ENCODE measurements around the gene FURIN.

The FURIN gene

GRCh38 chr15:90857337-90857736 is 11.1 kb upstream of the FURIN start:
- H3K4me1 Mint-ChIP-seq (ENCODE audit: low read depth), result peaks cover 56% of the 10 kb centered on the region
- H3K27me3 Mint-ChIP-seq, result no peaks in the 10 kb centered on the region
- intact Hi-C loops (cut with micrococcal nuclease), result no loop called here
- peaks cover 19% of the 10 kb centered on the region for H3K36me3 Mint-ChIP-seq (ENCODE audit: low read depth)
- no peak overlapping the region for H3K4me3 Mint-ChIP-seq
- no peak overlapping the region for H3K27ac Mint-ChIP-seq
- H3K9me3 Mint-ChIP-seq, result no peaks in the 10 kb centered on the region

DNA sequence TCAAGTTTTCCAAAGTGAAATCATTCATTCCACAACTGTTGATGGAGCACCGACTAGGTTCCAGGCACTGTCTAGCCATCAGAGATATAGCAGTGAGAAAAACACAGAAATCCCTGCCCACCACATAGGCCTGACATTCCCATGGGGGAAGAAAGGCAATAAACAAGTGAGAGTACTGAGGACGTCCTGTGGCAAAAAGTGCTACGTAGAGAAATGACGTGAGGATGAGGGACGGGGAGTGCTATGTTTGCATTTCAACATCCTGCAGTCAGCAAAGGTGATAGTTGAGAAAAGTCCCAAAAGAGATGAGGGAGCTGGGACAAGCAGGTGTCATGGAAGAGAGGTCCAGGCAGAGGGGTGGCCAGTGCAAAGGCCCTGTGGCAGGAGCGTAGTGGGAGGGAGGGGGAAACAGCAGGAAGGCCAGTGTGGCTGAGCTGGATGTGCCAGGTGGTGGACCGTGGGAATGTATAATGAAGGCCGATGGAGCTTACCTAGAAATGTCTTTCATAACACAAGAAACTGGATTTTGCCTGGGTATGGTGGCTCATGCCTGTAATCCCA is 10.4 kb upstream of the FURIN start:
- Mint-ChIP-seq H3K27ac (no peak overlapping the region), H3K27me3 (no peaks in the 10 kb centered on the region), H3K4me1 (ENCODE audit: low read depth) (peaks cover 56% of the 10 kb centered on the region), H3K36me3 (ENCODE audit: low read depth) (peaks cover 18% of the 10 kb centered on the region), H3K9me3 (no peaks in the 10 kb centered on the region), H3K4me3 (no peak overlapping the region)
- intact Hi-C loops (cut with micrococcal nuclease), result no loop called here

DNA sequence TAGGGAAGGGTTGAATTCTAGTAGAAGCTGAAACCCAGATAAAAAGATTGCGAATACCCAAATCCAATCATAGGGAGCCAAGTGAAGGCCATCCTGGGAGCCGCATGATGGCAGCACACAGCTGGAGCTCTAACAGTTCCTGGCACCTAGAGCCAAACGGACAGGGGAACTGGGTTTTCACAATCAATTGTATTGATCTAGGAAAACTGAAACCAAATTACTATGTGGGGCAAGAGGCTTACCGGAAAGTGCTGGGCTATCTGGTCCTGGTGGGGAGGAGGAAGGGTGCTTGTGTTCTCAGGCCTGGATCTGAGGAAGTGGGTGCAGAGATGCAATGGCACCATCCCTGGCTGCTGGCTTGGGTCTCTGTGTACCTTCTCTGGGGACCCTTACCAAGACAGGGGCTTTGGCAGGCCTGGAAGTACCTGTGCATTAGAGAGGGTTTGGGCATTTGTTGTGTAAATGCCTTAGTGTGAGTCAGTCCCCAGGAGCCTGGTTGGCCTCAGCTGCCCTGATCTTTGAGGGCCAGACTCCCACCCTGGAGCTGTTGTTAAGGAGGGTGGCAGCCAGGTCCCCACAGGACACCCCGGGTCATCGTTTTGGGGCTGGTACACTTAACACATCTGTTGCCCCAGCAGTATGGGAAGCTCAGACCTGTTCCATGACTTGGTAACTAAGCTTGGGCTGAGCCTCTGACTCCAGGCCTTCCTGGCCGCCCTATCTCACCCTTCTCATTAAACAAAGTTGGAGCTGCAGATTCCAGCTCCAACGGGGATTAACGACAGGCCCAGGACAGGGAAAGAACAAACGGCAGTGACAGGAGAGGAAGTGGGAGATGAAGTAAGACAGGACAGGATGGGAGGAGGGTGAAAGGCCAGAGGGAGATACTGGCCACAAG is 8.9 kb upstream of the FURIN start:
- Mint-ChIP-seq H3K27ac (peak overlapping the region; percentile 76), H3K4me3 (no peak overlapping the region)

DNA sequence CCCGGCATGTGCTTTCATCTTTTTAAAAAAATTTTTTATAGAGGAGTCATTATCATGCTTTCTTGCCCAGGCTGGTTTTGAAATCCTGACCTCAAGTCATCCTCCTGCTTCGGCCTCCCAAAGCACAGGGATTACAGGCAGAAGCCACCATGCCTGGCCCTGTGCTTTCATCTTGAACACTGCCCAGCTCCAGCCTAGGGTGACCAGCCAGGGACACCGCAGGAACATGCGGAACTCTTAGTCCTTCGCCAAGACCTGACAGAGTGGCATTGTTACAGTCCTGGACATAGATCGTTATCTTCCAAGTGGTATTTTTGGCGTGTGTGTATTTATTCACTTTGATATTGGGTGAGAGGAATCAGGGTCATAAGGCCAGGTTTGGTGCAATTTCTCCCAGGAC is 7.9 kb upstream of the FURIN start:
- H3K27ac Mint-ChIP-seq, result no peak overlapping the region
- no peak overlapping the region for H3K4me3 Mint-ChIP-seq
- intact Hi-C loops (cut with micrococcal nuclease), result no loop called here
- H3K9me3 Mint-ChIP-seq, result no peaks in the 10 kb centered on the region
- peaks cover 47% of the 10 kb centered on the region for H3K4me1 Mint-ChIP-seq (ENCODE audit: low read depth)
- H3K36me3 Mint-ChIP-seq (ENCODE audit: low read depth), result peaks cover 2% of the 10 kb centered on the region
- no peaks in the 10 kb centered on the region for H3K27me3 Mint-ChIP-seq

More for the DNA sequence above, 8.9 kb upstream of the FURIN start:
- Mint-ChIP-seq H3K9me3 (no peaks in the 10 kb centered on the region), H3K4me1 (ENCODE audit: low read depth) (peaks cover 56% of the 10 kb centered on the region), H3K27me3 (no peaks in the 10 kb centered on the region), H3K36me3 (ENCODE audit: low read depth) (peaks cover 12% of the 10 kb centered on the region)
- intact Hi-C loops (cut with micrococcal nuclease), result no loop called here

GRCh38 chr15:90860942-90861675 is 7.3 kb upstream of the FURIN start:
- Mint-ChIP-seq H3K9me3 (no peaks in the 10 kb centered on the region), H3K4me3 (no peak overlapping the region), H3K4me1 (ENCODE audit: low read depth) (peaks cover 47% of the 10 kb centered on the region), H3K27me3 (no peaks in the 10 kb centered on the region), H3K36me3 (ENCODE audit: low read depth) (no peaks in the 10 kb centered on the region), H3K27ac (no peak overlapping the region)
- intact Hi-C loops (cut with micrococcal nuclease), result no loop called here

GRCh38 chr15:90862487-90862886 is 5.9 kb upstream of the FURIN start:
- Mint-ChIP-seq H3K27ac (peak overlapping the region; percentile 75), H3K36me3 (ENCODE audit: low read depth) (no peaks in the 10 kb centered on the region), H3K4me3 (no peak overlapping the region), H3K4me1 (ENCODE audit: low read depth) (peaks cover 57% of the 10 kb centered on the region), H3K9me3 (no peaks in the 10 kb centered on the region), H3K27me3 (no peaks in the 10 kb centered on the region)
- intact Hi-C loops (cut with micrococcal nuclease), result no loop called here

DNA sequence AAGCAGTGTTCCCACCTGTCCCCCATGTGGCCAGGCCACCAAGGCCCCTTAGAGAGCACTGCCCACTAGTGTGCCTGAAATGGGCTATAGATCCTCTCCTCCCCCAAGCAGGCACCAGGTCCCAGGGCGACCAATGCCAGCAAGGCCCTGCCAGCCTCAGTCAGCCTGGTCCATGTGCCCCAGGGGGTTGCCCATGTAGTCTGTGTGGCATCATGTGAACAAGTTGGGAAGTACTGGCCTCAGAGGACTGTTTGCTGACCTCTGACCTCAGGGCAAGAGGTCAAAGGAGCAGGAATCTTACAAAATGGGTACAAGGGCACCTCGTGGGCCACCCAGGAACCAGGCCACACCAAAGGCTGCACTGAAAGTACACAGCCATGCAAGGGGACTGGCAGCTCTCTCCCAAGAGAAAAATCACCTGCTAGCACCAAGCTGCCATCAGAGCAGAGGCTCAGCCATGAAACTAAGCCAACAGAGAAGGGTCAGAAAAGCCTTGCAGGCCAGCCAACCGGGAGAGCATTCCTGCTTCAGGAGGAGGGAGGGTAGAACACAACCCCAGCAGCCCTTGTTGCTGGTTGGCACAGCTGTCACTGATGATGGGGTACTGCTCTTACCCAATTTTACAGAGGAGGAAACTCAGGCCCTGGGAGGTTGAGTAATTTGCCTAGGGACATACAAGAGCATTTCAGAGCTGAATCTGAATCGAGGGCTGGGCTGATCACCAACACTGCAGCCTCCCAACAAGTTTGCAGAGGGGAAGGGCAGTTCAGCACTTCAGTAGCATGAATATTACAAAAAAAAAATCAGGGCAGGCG is 5.2 kb upstream of the FURIN start:
- intact Hi-C loops (cut with micrococcal nuclease), result no loop called here
- no peaks in the 10 kb centered on the region for H3K36me3 Mint-ChIP-seq (ENCODE audit: low read depth)
- no peak overlapping the region for H3K4me3 Mint-ChIP-seq
- peak overlapping the region; percentile 75 for H3K27ac Mint-ChIP-seq
- H3K9me3 Mint-ChIP-seq, result no peaks in the 10 kb centered on the region
- H3K27me3 Mint-ChIP-seq, result no peaks in the 10 kb centered on the region
- H3K4me1 Mint-ChIP-seq (ENCODE audit: low read depth), result peaks cover 64% of the 10 kb centered on the region

DNA sequence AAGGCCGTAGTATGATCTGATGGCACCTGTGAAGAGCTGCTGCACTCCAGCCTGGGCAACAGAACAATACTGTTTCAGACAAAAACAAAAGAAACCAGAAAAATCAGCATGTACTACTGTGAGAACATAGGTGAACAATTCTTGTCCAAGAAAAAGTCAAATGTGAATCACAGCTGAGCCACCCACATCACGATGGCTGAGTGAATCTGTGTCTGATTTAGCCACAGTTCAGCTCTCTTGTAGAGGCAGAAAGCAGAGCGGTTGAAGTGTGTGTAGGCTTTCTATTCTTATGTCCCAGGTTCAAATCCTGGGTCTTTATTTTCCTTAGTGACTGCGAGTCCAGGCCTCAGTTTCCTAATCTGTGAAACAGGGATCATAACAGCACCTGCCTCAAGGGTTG is 4.4 kb upstream of the FURIN start:
- peak overlapping the region; percentile 75 for H3K27ac Mint-ChIP-seq
- H3K9me3 Mint-ChIP-seq, result no peaks in the 10 kb centered on the region
- H3K4me3 Mint-ChIP-seq, result no peak overlapping the region
- intact Hi-C loops (cut with micrococcal nuclease), result no loop called here
- H3K27me3 Mint-ChIP-seq, result no peaks in the 10 kb centered on the region
- peaks cover 8% of the 10 kb centered on the region for H3K36me3 Mint-ChIP-seq (ENCODE audit: low read depth)
- H3K4me1 Mint-ChIP-seq (ENCODE audit: low read depth), result peaks cover 72% of the 10 kb centered on the region

GRCh38 chr15:90864507-90864906 is 3.9 kb upstream of the FURIN start:
- Mint-ChIP-seq H3K36me3 (ENCODE audit: low read depth) (peaks cover 12% of the 10 kb centered on the region), H3K27ac (peak overlapping the region; percentile 42), H3K9me3 (no peaks in the 10 kb centered on the region), H3K27me3 (no peaks in the 10 kb centered on the region), H3K4me3 (no peak overlapping the region), H3K4me1 (ENCODE audit: low read depth) (peaks cover 72% of the 10 kb centered on the region)
- intact Hi-C loops (cut with micrococcal nuclease), result no loop called here

DNA sequence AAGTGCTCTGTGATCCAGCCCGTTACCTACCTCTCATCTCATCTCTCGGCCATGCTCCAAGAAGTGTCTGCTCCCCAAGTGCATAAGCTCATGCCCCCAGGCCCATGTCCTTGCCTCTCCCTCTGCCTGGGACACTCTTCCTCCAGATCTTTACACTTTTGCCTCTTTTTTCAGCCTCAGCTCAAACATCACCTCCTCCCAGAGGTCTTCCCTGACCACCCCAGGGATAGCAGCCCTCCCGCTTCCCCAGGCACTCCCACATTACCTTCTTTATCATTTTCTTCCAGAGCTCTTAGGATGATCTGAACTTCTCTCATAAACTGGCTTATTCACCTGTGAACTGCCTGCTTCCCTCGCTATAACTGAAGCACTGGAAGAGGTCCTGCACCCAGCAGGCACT is 2.7 kb upstream of the FURIN start:
- Mint-ChIP-seq H3K9me3 (no peaks in the 10 kb centered on the region), H3K36me3 (ENCODE audit: low read depth) (peaks cover 19% of the 10 kb centered on the region), H3K4me1 (ENCODE audit: low read depth) (peaks cover 74% of the 10 kb centered on the region), H3K27ac (no peak overlapping the region), H3K27me3 (no peaks in the 10 kb centered on the region), H3K4me3 (no peak overlapping the region)
- intact Hi-C loops (cut with micrococcal nuclease), result no loop called here

GRCh38 chr15:90866161-90866715 is 2.1 kb upstream of the FURIN start:
- Mint-ChIP-seq H3K9me3 (no peaks in the 10 kb centered on the region), H3K36me3 (ENCODE audit: low read depth) (peaks cover 25% of the 10 kb centered on the region), H3K4me1 (ENCODE audit: low read depth) (peaks cover 75% of the 10 kb centered on the region), H3K27ac (peak overlapping the region; percentile 66), H3K27me3 (no peaks in the 10 kb centered on the region), H3K4me3 (no peak overlapping the region)
- intact Hi-C loops (cut with micrococcal nuclease), result no loop called here

- H3K4me1 Mint-ChIP-seq (ENCODE audit: low read depth), result peaks cover 75% of the 10 kb centered on the region
- H3K27me3 Mint-ChIP-seq, result no peaks in the 10 kb centered on the region
- peak overlapping the region; percentile 66 for H3K27ac Mint-ChIP-seq
- intact Hi-C loops (cut with micrococcal nuclease), result no loop called here
- H3K36me3 Mint-ChIP-seq (ENCODE audit: low read depth), result peaks cover 25% of the 10 kb centered on the region
- no peaks in the 10 kb centered on the region for H3K9me3 Mint-ChIP-seq
- no peak overlapping the region for H3K4me3 Mint-ChIP-seq
These were observed 1.6 kb upstream of the FURIN start for GRCh38 chr15:90866800-90867199.

GRCh38 chr15:90869140-90869541 is 753 bp downstream of the FURIN start:
- H3K4me1 Mint-ChIP-seq (ENCODE audit: low read depth), result peaks cover 74% of the 10 kb centered on the region
- no peaks in the 10 kb centered on the region for H3K9me3 Mint-ChIP-seq
- H3K4me3 Mint-ChIP-seq, result peak overlapping the region; percentile 81
- H3K36me3 Mint-ChIP-seq (ENCODE audit: low read depth), result peaks cover 47% of the 10 kb centered on the region
- peak overlapping the region; percentile 89 for H3K27ac Mint-ChIP-seq
- intact Hi-C loops (cut with micrococcal nuclease), result no loop called here
- H3K27me3 Mint-ChIP-seq, result no peaks in the 10 kb centered on the region

Data from dendritic cell treated with granulocyte-macrophage colony-stimulating factor and Interleukin-4, amounts not matched to agents 40 ng/mL and 50 ng/mL, for 4 days (primary cell).